Spleen (tissue), 7 donors: ENCODE results near the gene PCDHGC5.
A peak's percentile ranks its signal among the peaks of the same experiment; 100 is the strongest.

Source experiments
- POLR2A ChIP-seq, 3 donors: fragments of 450-650 bp; IDR thresholded peaks; one replicate each; pipeline ENCODE4 v1.5.1; 2017; ENCODE audit warnings: antibody characterized with exemption in 3 of 3, mild to moderate bottlenecking in 1 of 3
- POLR2AphosphoS5 ChIP-seq, 3 donors: sonication (generic); formaldehyde crosslinking; IDR thresholded peaks; one replicate each; pipeline ENCODE4 v1.5.1; 2017; ENCODE audit warnings: antibody characterized with exemption in 3 of 3
- TF ChIP-seq, protein P1 (sequence below), 11 experiments: fragments of 200-600 bp in 7 of 11; fragments of 450-650 bp in 4 of 11; sonication (generic) in 4 of 11; IDR thresholded peaks in 8 of 11; conservative IDR thresholded peaks in 3 of 11; 1 replicate in 7 of 11; 2 replicates in 4 of 11; pipeline versions ENCODE4 v1.4.0 to v1.8.0; 2016 to 2021; ENCODE audit warnings: antibody characterized with exemption in 11 of 11, inconsistent platforms in 4 of 11, mild to moderate bottlenecking in 1 of 11
- donor health status: DM: no; HTN: no; CAD: no; lungs with moderate emphysema.
- donor health status: DM: no; HTN: no; CAD: no.
- donor health status: DM: no; HTN: no; CAD: no.

DNA sequence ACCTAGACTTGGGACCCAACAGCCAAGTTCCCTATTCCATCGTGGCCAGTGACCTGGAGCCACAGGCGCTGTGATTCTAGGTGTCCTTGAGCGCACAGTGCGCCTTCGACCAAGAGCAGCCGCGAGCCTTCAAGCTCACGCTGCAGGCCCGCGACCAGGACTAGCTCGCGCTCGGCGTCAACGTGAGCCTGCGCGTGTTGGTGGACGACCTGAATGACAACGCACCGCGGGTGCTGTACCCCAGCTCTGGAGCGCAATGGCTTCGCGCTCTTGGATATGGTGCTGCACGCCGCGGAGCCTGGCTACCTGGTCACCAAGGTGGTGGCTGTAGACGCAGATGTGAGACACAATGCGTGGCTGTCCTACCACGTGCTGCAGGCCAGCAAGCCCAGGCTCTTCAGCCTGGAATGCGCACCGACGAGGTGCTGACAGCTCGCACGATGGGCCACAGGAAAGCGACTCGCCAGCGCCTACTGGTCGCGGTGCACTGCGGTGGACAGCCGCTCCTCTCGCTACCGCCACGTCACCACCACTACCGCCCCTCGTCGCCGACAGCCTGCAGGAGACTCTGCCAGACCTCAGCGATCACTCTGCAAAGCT lies 47.2 kb upstream of the PCDHGC5 start:
- TF ChIP-seq, protein P1, sequence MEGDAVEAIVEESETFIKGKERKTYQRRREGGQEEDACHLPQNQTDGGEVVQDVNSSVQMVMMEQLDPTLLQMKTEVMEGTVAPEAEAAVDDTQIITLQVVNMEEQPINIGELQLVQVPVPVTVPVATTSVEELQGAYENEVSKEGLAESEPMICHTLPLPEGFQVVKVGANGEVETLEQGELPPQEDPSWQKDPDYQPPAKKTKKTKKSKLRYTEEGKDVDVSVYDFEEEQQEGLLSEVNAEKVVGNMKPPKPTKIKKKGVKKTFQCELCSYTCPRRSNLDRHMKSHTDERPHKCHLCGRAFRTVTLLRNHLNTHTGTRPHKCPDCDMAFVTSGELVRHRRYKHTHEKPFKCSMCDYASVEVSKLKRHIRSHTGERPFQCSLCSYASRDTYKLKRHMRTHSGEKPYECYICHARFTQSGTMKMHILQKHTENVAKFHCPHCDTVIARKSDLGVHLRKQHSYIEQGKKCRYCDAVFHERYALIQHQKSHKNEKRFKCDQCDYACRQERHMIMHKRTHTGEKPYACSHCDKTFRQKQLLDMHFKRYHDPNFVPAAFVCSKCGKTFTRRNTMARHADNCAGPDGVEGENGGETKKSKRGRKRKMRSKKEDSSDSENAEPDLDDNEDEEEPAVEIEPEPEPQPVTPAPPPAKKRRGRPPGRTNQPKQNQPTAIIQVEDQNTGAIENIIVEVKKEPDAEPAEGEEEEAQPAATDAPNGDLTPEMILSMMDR (IDR thresholded peaks at IDR 0.05 in 8 of 11, conservative IDR thresholded peaks at IDR 0.05 in 3 of 11): no peak
- TF ChIP-seq POLR2A (IDR thresholded peaks at IDR 0.05) (no peak), POLR2AphosphoS5 (IDR thresholded peaks at IDR 0.05) (peak in 1 of 3 donors; percentile 23)
